Adrenal gland (tissue), 12 donors: ENCODE data around the gene CDCA4. TPM values are rescaled to one million over a fixed set of nuclear protein-coding genes. Genes with fewer than 3 reads are reported as not detected.
A peak's percentile ranks its signal among the peaks of the same experiment; 100 is the strongest.

Experiments
- DNase-seq, 7 donors: peaks; one replicate each; pipeline ENCODE4 v3.0.0-alpha.2; 2019 to 2020
- H3K27ac ChIP-seq, 5 donors: fragments of 200-600 bp; sonication (generic) in 4 of 5; 1 replicate in 3 of 5; 2 replicates in 2 of 5; pipeline versions ENCODE4 v1.5.1 to v1.8.0; 2016 to 2020; ENCODE audit warnings: mild to moderate bottlenecking in 1 of 5
- H3K27me3 ChIP-seq: fragments of 200-600 bp; 2 replicates; pipeline ENCODE4 v1.8.0; 2021
- H3K36me3 ChIP-seq, 2 donors: fragments of 200-600 bp; replicated peaks in 1 of 2; 1 replicate in 1 of 2; 2 replicates in 1 of 2; pipeline versions ENCODE4 v1.5.1 to v1.8.0; 2018 to 2022
- H3K4me1 ChIP-seq, 2 donors: fragments of 200-600 bp; replicated peaks in 1 of 2; 1 replicate in 1 of 2; 2 replicates in 1 of 2; pipeline versions ENCODE4 v1.5.1 to v1.8.0; 2018 to 2021
- H3K4me3 ChIP-seq, 4 donors: fragments of 200-600 bp; sonication (generic) in 3 of 4; one replicate each; pipeline ENCODE4 v1.5.1; 2016 to 2018
- H3K9me3 ChIP-seq, 3 donors: fragments of 200-600 bp; sonication (generic) in 1 of 3; replicated peaks in 1 of 3; 1 replicate in 2 of 3; 2 replicates in 1 of 3; pipeline versions ENCODE4 v1.5.1 to v1.8.0; 2016 to 2021
- CTCF ChIP-seq, 6 experiments: fragments of 450-650 bp in 4 of 6; fragments of 200-600 bp in 2 of 6; sonication (generic) in 1 of 6; IDR thresholded peaks; 1 replicate in 5 of 6; 2 replicates in 1 of 6; pipeline versions ENCODE4 v1.5.1 to v1.8.0; 2016 to 2021; ENCODE audit warnings: antibody characterized with exemption in 6 of 6, mild to moderate bottlenecking in 2 of 6, moderate library complexity in 1 of 6
- POLR2A ChIP-seq, 2 donors: fragments of 450-650 bp; IDR thresholded peaks; one replicate each; pipeline ENCODE4 v1.6.1; 2017; ENCODE audit warnings: antibody characterized with exemption in 2 of 2, mild to moderate bottlenecking in 2 of 2, moderate library complexity in 1 of 2
- WGBS, 4 donors: extraction: QIAGEN DNeasy Blood & Tissue Kit in 2 of 4; methylation state at CpG; one replicate each; pipeline versions ENCODE4 v1.1.5 to v1.1.7; 2013 to 2017; 5-methylcytosine and 5-hydroxymethylcytosine counted together
- intact Hi-C, 2 donors: fragments of 100-400 bp; cut with DNase I; formaldehyde crosslinking; loops; one replicate each; pipeline versions ENCODE4 v1.14.1 to v1.15.0; 2022 to 2023
- polyA plus RNA-seq, 3 donors: library from polyadenylated mRNA; stranded (reverse); fragments of 200-250 nt in 2 of 3; fragments of 350-450 nt in 1 of 3; fragmentation: Illumina TruSeq in 1 of 3; extraction: RNeasy Lipid Tissue Mini Kit (QIAGEN cat#74804) in 1 of 3; gene quantifications; one replicate each; pipeline ENCODE4 v1.2.3, GENCODE V29; 2013 to 2014
- total RNA-seq, 9 donors: library from RNA; depleted of rRNA in 4 of 9; stranded (reverse); fragments of >200 nt in 4 of 9; fragments of 120-200 nt in 1 of 9; fragmentation: NEBNext Ultra II Directional in 1 of 9; extraction: Animal tissue kit (Norgen Biotek cat#: 25700) in 1 of 9; gene quantifications; one replicate each; pipeline versions ENCODE4 v1.1.0 to v1.2.4, GENCODE V29; 2013 to 2023
- donor health status: healthy with polysubstance abuse.
- donor health status: Bipolar disorder and iron deficiency.
- donor health status: DM: yes; HTN: yes; CAD: no.
- donor health status: DM: no; HTN: no; CAD: no.
- donor health status: DM: no; HTN: no; CAD: no.
- donor health status: DM: yes; HTN: yes; CAD: no.

CDCA4 gene
- total and polyA plus RNA-seq, 12 donors: 0.66 to 10.5 (median 4.1) TPM

GRCh38 chr14:105068818-105069217 is 47.9 kb upstream of the CDCA4 start:
- intact Hi-C loops: no loop called here
- no peak for TF ChIP-seq CTCF (IDR thresholded peaks at IDR 0.05)
- TF ChIP-seq POLR2A (IDR thresholded peaks at IDR 0.05): no peak
- H3K27me3 ChIP-seq: peaks cover 7% of the 10 kb centered on the region

GRCh38 chr14:105067969-105068301 is 47.1 kb upstream of the CDCA4 start:
- TF ChIP-seq POLR2A (IDR thresholded peaks at IDR 0.05): no peak
- no peak for TF ChIP-seq CTCF (IDR thresholded peaks at IDR 0.05)
- Histone ChIP-seq H3K27ac (no peak overlapping the region), H3K4me1 (no peaks in the 10 kb centered on the region), H3K9me3 (no peaks in the 10 kb centered on the region), H3K4me3 (no peak overlapping the region), H3K27me3 (peaks cover 6% of the 10 kb centered on the region), H3K36me3 (no peaks in the 10 kb centered on the region)
- WGBS, 4 donors: 90 to 95% (median 93%) methylated on average over 9 to 12 of the region's 12 CpGs
- intact Hi-C loops: no loop called here
- no peak for DNase-seq

More at GRCh38 chr14:105068818-105069217, 47.9 kb upstream of the CDCA4 start:
- H3K4me3 ChIP-seq: no peak overlapping the region
- DNase-seq: peak in 1 of 7 donors; percentile 17
- no peaks in the 10 kb centered on the region for H3K4me1 ChIP-seq
- no peaks in the 10 kb centered on the region for H3K9me3 ChIP-seq
- no peak overlapping the region for H3K27ac ChIP-seq
- WGBS, 4 donors: 67 to 77% (median 72%) methylated on average over 13 of the region's 13 CpGs
- H3K36me3 ChIP-seq: no peaks in the 10 kb centered on the region

GRCh38 chr14:105067140-105067968 is 46.5 kb upstream of the CDCA4 start:
- TF ChIP-seq POLR2A (IDR thresholded peaks at IDR 0.05) (no peak), CTCF (IDR thresholded peaks at IDR 0.05) (no peak)
- H3K9me3 ChIP-seq: no peaks in the 10 kb centered on the region
- H3K4me3 ChIP-seq: no peak overlapping the region
- 59 to 73% (median 71%) methylated on average over 12 to 18 of the region's 18 CpGs for WGBS, 4 donors
- no peaks in the 10 kb centered on the region for H3K36me3 ChIP-seq
- intact Hi-C loops: no loop called here
- no peak for DNase-seq
- H3K4me1 ChIP-seq: no peaks in the 10 kb centered on the region
- H3K27ac ChIP-seq: no peak overlapping the region
- no peaks in the 10 kb centered on the region for H3K27me3 ChIP-seq

GRCh38 chr14:105066240-105067071 is 45.6 kb upstream of the CDCA4 start:
- H3K36me3 ChIP-seq: no peaks in the 10 kb centered on the region
- H3K4me3 ChIP-seq: no peak overlapping the region
- H3K27ac ChIP-seq: no peak overlapping the region
- 81 to 90% (median 82%) methylated on average over 5 to 28 of the region's 28 CpGs for WGBS, 4 donors
- H3K9me3 ChIP-seq: no peaks in the 10 kb centered on the region
- DNase-seq: peak in 1 of 7 donors; percentile 15
- H3K27me3 ChIP-seq: no peaks in the 10 kb centered on the region
- no peak for TF ChIP-seq CTCF (IDR thresholded peaks at IDR 0.05)
- no peak for TF ChIP-seq POLR2A (IDR thresholded peaks at IDR 0.05)
- H3K4me1 ChIP-seq: peaks cover 0 to under 1% of the 10 kb centered on the region in 2 donors
- intact Hi-C loops: no loop called here
